GM12891 (cell line): ENCODE data around the gene OSBPL6.

Source experiments
- DNase-seq: peaks from one replicate; pipeline ENCODE4 v3.0.0; 2011; ENCODE audit warnings: low spot score; ENCODE audit not compliant: insufficient read length
- FAIRE-seq: peaks from 2 replicates; lab custom pipeline; 2011; peaks lifted over from hg19 to GRCh38; lab: Jason Lieb, UNC
- PAX5 ChIP-seq: IDR thresholded peaks from 2 replicates; pipeline ENCODE4 v1.6.1; 2011; ENCODE audit warnings: low read length, moderate library complexity, mild to moderate bottlenecking; ENCODE audit not compliant: insufficient read depth, severe bottlenecking
- POLR2A ChIP-seq: IDR thresholded peaks from 2 replicates; pipeline ENCODE4 v1.6.1; 2011; ENCODE audit warnings: low read depth, low read length, control low read depth
- POLR2AphosphoS5 ChIP-seq: IDR thresholded peaks from 2 replicates; pipeline ENCODE4 v1.6.1; 2011; ENCODE audit warnings: low read depth, low read length, control low read depth
- POU2F2 ChIP-seq: IDR thresholded peaks from 2 replicates; pipeline ENCODE4 v1.6.1; 2011; ENCODE audit warnings: low read depth, mild to moderate bottlenecking, control low read depth, low read length, moderate library complexity
- SPI1 ChIP-seq: IDR thresholded peaks from 2 replicates; pipeline ENCODE4 v1.6.1; 2011; ENCODE audit warnings: low read depth, low read length, control low read depth
- TAF1 ChIP-seq: IDR thresholded peaks from 2 replicates; pipeline ENCODE4 v1.6.1; 2011; ENCODE audit warnings: low read depth, low read length, control low read depth

Gene OSBPL6

DNA sequence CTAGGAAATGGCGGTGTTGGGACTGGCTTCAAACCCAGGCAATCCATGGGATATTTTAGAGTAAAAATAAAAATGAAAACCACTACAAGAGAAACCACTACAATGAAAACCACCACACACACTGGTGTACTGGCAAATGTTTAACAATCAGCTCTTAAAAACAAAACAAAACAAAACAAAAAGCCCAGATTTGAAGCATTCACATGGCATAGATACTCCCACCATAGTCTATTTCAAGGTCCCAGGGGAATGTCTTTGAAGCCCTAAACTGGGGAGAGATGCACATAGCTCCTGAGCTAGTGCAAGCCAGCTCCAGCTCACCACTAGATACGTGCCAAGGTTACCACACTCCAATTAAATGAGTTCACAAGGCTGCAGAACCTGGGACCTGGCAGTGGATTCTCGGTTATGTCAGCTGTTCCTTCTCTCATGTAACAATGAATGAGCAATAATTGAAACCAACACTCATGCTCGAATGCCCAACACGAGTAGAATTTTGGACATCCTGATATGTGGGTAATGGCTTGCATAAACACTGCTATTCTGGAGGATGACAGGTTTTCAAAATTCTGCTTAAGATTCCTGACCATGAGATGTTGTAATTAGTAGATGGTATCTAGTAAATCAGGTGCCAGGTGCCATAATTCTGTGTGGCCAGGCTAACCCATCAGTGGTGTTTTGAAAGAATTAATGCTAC, 102.2 kb downstream of the OSBPL6 start:
- TF ChIP-seq TAF1 (no peak), POU2F2 (no peak), PAX5 (no peak), POLR2A (no peak), SPI1 (no peak), POLR2AphosphoS5 (no peak)
- DNase-seq (no peak), FAIRE-seq (no peak)

GRCh38 chr2:178297091-178297411, 102.7 kb downstream of the OSBPL6 start:
- FAIRE-seq (no peak), DNase-seq (no peak)
- no peak for TF ChIP-seq POLR2AphosphoS5

DNA sequence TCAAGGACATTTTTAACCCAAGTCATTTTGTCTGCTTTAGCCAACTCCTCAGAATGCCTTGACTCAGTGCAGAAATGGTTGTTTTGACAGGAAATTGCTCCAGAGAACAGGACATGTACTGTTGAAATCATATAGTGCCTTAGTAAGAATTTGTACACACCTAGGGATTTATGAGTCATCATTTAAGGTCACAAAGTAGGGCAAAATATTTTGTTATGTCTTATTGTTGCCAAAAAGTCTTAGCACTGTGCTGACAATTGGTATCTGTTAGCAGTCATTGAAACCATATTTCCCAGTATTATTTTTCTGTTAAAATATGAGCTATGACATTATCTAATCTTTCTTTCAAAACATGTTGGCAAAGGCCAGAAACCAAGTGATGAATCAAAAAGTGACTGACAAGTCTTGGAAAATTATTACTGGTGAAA, 104.5 kb downstream of the OSBPL6 start:
- no peak for TF ChIP-seq SPI1
- no peak for TF ChIP-seq POLR2AphosphoS5
- no peak for TF ChIP-seq POU2F2
- FAIRE-seq (no peak), DNase-seq (no peak)

DNA sequence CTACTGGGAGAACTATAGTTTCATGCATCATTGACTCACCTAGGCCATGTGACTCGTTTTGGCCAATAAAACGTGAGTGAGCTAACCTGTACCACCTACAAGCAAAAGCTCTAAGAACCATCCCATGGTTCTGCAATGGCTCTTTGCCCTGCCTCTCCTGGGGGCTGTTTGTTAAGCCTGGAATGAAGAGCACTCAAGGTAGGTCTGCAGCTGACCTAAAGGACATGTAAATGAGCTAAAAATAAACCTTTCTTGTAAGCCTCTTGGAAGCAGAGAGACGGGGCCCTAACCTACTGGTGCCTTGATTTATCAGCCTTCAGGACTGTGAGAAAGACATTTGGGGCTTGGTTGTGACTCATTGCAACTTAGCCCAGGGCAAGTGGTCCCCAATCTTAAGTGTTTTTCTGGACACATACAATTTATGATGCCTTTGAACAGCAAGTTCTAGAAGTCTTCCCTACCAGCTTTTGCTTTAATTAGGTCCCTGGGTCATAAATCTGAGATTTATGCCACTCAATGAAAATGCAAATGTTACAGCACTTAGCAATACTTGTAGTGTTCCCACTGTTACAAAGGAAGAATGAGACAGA, 107.4 kb downstream of the OSBPL6 start:
- DNase-seq (no peak), FAIRE-seq (no peak)
- TF ChIP-seq PAX5 (no peak), POLR2AphosphoS5 (no peak), TAF1 (no peak), POLR2A (no peak), SPI1 (no peak), POU2F2 (no peak)

DNA sequence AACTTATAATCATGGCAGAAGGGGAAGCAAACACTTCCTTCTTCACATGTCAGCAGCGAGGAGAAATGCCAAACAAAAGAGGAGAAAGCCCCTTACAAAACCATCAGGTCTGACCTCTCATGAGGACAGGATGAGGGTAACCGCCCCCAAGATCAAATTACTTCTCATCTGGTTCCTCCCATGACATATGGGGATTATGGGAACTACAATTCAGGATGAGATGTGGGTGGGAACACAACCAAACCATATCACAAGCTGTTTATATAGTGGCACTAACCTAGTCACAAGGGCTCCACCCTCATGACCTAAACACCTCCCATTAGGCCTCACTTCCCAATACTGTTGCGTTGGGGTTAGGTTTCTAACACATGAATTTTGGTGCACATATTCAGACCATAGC, 110.0 kb downstream of the OSBPL6 start:
- FAIRE-seq (no peak), DNase-seq (no peak)
- TF ChIP-seq POLR2A (no peak), TAF1 (no peak)

- DNase-seq (peak; percentile 22), FAIRE-seq (no peak)
- TF ChIP-seq POU2F2 (no peak), SPI1 (peak; percentile 37; the same call in 1 of the 2 replicates)
Observed at GRCh38 chr2:178306352-178307073, 112.2 kb downstream of the OSBPL6 start.

DNA sequence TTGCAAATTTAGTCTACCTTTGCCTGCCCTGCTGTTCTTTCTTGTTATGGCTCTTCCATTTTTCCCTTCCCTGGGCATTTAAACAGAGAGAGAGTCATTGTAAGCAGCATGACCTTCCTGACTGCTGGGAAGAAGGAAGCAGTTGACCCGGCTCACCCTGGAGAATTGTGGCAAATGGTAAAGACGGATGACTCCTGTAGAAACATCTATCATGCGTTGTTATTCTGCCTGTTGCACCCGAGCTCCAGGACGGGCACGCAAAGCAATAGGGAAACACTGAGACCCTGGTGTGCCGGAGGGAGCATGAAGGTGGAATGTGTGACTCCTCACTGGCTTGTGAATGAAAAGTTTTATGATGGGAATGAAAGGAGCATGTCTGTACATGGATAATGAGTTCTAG, 113.3 kb downstream of the OSBPL6 start:
- FAIRE-seq = no peak
- TF ChIP-seq SPI1 (no peak), POU2F2 (no peak), PAX5 (no peak)
- no peak for DNase-seq

GRCh38 chr2:178309541-178309940, 115.2 kb downstream of the OSBPL6 start:
- TF ChIP-seq SPI1 (no peak), TAF1 (no peak), PAX5 (no peak), POLR2AphosphoS5 (no peak), POU2F2 (no peak), POLR2A (no peak)
- DNase-seq (no peak), FAIRE-seq (no peak)

GRCh38 chr2:178315078-178315477, 120.8 kb downstream of the OSBPL6 start:
- FAIRE-seq = no peak
- TF ChIP-seq POLR2A = no peak
- no peak for TF ChIP-seq POU2F2
- no peak for TF ChIP-seq TAF1
- no peak for TF ChIP-seq POLR2AphosphoS5
- no peak for TF ChIP-seq PAX5
- no peak for TF ChIP-seq SPI1
- no peak for DNase-seq

DNA sequence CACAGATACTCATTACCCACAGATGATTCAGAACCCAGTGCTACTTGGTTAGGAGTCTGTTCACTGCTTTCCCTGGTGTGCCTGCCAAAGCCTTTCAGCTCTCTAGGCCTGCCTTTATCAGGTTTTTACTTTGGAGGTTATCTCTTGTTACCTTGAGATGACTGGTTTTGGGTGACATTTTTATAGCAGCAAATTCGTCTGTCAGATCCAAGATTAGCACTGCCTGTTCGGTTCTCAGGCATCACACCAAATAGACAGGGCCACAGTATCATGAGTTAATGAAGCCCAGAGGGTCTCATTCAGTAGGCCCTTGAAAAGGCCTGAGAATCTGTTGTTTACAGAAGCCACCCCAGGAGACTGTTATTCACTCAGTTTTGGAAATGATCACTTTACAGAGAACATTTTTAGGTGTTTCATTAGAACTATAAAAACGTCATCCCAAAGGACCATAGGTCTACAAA, 121.2 kb downstream of the OSBPL6 start:
- TF ChIP-seq SPI1 (no peak), PAX5 (no peak), TAF1 (no peak), POLR2AphosphoS5 (no peak), POLR2A (no peak)
- DNase-seq (no peak), FAIRE-seq (no peak)

DNA sequence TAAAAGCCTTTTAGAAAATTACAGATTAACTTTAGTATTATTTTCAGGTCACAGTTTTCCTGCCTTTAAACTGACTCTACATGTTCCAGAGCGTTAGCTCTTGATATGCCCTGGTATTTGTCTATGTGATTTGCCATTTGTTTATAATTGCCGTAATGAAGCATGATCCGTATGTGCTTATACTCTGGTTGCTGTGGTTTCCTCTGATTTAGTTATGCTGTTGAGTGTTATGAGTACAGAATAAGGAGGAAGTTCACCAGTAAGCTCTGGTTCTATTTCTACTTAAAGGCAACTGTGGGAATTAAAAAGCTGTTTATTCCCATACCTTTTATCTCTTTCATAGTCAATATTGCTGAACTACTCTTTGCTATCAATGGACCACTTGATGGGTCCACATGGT, 123.5 kb downstream of the OSBPL6 start:
- TF ChIP-seq TAF1 = no peak
- TF ChIP-seq POLR2AphosphoS5 = no peak
- TF ChIP-seq POLR2A = no peak
- no peak for TF ChIP-seq PAX5
- TF ChIP-seq SPI1 = no peak
- no peak for TF ChIP-seq POU2F2
- FAIRE-seq (no peak), DNase-seq (no peak)
